ENCODE results near the gene CKS1B.

Gene CKS1B

DNA sequence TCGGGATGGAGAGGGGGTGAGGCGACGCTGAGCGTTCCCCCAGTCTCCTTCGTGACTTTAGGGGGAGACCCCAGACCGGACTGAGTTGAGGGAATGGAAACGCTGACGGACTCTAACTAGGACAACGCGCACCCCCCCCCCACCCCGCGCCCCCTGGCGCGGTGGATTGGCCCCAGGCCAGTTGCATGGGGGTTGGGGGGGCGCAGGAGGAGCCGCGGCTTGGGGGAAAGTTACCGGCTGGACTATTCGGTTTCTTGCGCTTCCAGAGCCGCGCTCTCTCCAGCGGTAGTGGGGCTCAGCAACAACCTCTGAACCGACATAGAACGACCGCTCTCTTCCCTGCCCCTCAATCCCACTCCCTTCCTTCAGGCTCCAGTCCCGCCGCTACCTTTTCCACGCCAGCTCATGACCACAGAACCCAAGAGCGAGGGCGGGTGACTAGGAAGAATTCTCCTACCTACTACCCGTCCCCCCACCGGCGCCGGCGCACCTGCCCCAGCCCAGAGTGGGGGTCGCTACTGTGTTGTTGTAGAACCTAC, 28.8 kb downstream of the CKS1B start:
- no peak for DNase-seq

- no peak for DNase-seq
Observed at GRCh38 chr1:155003766-155004351, 29.4 kb downstream of the CKS1B start.

- no peak for DNase-seq
Observed at GRCh38 chr1:155004352-155005075, 30.0 kb downstream of the CKS1B start.

DNA sequence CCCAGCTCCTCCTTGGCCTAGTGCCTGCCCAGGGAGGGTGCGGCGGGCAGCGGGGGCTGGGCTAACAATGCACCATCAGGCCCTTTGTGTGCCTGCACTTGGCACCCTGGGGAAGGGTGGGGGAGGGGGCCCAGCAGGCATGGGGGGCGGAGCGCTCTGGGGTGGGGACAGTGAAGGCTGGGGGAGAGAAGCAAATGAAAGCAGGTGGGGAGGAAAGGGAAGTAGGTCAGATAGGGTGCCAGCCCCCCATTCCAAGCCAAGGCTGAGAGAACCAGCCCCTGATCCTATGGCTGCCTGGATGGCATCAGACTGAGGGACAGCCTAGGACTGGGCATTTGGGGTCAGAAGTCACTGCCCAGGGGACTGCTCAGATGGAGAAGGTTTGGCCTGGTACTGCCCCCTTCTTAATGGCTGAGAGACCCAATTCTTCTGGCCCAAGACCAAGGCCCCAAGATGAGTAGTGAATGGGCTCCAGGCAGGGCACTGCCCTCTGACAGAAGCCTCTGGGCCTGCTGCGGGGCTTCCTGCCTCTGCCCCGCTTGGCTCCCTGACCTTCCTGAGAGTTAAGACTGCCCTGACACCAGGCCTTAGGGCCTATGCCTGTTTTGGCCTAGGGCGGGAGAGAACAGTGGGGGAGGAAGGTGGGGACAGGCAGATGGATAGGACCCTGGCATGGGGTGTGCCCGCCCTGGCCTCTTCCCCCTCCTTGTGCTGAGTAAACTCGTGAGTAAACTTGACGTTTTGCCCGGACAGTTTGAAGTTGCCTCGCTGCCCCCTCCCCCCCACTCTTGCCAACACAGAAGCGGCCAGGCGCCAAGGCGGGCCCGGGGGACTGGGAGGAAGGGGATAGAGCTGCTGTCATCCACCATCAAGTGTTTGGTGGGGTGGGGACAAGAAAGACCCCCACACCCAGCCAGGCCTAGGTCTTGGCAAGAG, 30.9 kb downstream of the CKS1B start:
- DNase-seq = peak; percentile 62

DNA sequence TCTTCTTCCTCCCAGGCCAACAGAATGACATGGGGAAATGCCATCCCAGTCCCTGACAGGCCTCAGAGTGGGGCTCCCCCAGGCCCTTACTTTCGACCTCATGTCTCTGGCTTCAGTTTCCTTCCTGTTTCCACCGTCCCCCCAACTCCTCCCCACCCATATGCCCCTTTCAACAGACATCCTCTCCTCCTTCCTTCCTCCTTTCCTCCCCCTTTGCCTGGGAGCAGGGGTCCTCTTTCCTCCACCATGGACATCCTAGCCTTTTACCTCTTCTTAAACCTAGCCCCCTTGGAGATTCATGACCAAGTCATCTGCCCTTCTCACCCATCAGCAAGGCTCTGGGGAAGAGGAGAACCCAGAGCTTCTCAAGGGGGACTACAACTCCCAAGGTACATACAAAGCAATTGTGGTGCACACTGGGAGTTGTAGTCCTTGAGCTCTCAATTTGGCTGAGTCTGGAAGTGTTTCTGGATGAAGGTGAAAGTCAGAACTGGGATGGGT, 32.2 kb downstream of the CKS1B start:
- DNase-seq = peak; percentile 71

- DNase-seq = no peak
Observed at GRCh38 chr1:155007251-155007828, 32.9 kb downstream of the CKS1B start.

DNA sequence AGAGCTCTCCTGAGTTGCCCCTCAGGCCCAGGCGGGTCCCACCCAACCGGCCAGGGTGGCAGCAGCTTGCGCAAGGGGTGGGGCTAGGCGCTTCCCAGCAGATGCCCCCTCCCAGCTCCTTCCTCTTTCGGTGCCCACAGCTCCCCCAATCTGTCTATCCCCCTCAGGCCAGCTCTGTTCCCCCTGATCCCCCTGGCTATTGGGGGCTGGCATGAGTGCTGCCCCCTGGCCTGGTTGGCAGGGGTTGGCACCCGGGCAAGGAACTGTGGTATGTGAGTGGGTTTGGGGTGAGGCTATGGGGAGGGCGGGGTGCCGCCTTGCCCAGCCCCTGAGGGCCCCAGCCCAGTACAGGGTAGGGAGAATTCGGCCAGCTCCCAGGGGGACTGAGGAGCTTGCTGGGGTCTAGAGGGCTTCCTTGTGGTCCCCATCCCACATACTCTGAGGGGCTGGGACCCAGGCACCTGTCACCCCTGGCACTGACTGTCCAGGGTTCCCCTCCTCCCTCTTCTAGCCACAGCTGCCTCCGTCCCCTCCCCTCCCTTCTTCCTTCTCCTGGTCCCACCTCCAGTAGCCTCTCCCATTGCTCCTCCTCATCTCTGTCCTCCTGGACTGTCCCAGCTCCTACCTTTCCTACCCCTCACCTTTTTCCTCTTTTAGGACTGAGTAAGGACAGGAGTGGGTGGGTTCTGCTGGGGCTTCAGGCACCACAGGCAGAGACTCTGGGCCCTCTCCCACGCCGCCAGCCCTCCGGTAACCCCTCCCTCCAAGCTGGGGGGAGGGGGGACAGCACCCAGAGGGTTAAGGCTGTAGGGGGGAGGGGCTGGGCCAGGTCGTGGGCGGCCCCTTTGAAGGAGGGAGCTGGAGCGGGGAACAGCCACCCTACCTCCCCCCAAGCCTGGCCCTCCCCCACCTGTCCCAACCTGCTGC, 33.8 kb downstream of the CKS1B start:
- DNase-seq = peak; percentile 39

DNA sequence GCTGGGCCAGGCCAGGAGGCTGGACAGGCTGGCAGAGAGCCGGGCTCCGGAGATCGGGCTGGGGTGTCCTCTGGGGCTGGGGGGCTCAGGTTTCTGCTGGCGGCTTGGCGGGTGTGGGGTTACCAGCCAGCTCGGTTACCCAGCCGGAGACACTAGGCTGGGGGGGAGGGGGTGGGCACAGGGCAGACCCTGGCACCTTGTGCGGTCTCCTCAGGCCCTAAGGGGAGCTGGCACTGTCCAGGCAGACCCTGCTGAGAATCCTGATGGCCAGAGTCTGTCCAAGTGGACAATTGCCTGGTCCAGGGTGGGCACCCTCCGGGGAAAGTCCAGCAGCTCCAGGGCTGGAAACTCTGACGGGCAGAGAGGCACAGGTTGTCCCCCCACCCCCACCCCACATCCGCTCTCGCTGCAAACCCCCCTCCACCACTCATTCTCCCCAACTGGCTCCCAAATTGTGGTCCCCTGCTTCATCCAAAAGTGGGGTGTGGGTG, 34.8 kb downstream of the CKS1B start:
- peak; percentile 14 for DNase-seq

DNA sequence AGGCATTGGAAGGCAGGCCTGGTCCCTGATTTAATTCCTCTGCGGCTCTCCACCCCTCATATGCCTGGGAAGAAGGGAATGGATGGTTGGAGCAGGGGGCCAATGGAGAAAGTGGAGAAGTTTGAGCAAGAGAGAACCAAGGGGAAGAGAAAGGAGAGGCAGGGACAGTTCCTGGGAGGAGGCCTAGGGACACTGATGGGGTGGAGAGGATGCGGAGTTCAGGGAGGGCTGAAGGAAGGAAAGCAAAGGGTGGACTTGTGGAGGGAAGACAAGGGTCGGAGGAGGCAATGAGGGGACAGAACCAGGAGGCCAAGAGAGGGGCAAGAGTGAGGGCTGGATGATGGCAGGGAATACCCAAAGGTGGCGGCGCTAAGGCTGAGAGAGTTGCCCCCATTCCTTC, 35.3 kb downstream of the CKS1B start:
- DNase-seq = no peak

GRCh38 chr1:155010211-155010918, 35.9 kb downstream of the CKS1B start:
- DNase-seq = peak; percentile 49

DNA sequence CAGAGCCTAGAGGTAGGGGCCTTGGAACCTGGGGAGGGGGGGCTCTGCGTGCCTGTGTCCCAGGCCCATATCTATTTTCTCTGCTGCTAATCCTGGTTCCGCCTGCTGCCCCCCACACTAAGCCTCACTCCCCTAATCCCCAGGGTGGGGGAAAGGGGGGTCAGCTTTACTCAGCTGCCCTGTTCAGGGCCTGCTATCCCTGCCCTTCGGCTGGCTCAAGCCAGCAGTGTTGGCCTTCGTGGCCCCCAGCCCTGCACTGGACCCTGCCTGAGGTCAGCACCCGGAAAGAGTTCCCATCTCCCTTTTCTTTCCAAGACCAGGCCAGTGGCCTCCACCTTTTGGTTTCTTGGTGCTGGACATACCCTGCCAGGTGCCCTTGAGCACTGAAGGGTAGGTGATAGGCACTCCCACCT, 36.5 kb downstream of the CKS1B start:
- DNase-seq = no peak

GRCh38 chr1:155011437-155012025, 37.0 kb downstream of the CKS1B start:
- DNase-seq = no peak

- DNase-seq = peak; percentile 52
Observed at GRCh38 chr1:155012026-155012546, 37.6 kb downstream of the CKS1B start.

DNA sequence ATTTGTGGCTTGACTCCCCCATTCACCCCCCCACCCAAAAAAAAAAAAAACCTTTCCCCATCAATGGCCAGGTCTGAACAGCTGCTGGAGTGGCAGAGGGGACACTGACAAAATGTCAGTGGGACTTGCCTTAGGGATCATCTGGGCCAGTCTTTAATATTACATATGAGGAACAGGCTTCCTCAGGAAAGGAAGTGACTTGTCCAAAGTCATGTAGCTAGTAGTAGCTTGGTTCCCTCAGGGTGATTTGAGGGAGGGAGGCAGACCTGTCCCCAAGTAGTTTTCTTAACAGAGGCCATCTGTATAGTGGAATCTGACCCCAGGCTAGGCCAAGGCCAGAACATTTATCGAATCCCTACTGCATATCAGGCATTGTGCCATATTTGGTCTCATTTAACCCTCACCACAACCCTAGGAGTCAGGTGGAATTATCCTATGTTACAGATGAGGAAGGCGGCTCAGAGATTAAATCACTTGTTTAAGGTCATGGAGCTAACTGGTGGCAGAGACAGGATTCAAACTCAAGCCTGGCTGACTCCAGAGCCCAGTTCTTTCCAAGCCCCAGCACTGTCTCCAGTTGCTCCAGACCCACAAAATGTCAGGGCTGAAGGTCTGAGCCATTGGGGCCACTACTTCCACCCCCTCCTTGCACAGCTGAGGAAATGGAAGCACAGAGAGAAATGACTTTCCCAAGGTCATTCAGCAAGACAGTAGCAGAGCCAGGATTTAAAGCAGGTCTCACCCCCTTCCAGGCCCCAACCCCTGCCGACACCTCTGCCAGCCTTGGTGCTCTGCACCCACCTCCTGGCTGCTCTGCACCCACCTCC, 38.5 kb downstream of the CKS1B start:
- peak; percentile 4 for DNase-seq

DNA sequence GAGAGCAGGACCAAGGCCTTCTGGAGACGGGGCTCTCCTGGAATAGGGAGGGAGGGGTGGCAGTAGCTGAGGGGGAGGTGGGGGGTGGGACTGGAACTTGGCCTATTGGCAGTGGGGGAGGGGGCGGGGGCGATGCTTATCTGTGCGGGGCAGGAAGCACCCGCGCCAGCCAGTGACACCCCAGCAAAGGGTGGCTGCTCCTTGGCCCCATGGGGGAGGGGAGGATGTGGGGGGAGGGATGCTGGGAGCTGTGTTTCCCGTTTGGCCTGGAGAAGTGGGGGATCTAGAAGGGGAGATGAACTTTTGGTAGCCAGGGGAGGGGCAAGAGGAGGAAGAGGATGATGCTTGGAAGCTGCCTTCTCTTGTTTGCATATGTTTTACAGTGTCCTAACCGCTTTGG, 39.2 kb downstream of the CKS1B start:
- DNase-seq = peak; percentile 54

- DNase-seq = no peak
Observed at GRCh38 chr1:155014709-155015508, 40.4 kb downstream of the CKS1B start.

DNA sequence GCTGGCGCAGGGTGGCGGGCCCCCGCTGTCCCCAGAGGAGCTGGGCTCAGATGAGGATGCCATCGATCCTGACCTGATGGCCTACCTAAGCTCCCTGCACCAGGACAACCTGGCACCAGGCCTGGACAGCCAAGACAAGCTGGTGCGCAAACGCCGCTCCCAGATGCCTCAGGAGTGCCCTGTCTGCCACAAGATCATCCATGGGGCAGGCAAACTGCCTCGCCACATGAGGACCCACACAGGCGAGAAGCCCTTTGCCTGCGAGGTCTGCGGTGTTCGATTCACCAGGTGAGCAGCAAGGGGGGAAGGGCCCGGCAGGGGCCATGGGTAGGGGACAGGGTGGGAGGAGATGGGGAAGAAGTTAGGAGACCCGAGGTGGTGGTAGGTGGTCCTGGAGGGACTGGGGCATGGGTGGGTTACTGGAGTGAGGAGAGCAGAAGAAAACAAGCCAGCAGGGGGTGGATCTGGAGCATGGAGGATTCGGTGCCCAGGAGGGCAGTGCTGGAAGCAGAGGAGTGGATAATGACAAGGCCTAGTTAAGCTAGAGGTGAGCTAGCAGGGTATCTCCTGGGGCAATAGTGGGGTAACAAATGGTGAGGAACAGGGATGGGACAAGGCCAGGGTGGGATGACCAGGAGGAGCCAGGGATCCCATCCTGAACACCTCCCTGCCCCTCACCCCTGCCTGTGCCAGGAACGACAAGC, 41.2 kb downstream of the CKS1B start:
- DNase-seq = no peak
